ENCODE data around the gene BBX.

The BBX gene

GRCh38 chr3:107813026-107813425, 290.3 kb downstream of the BBX start:
- peak; percentile 62 for ATAC-seq
- no peak for TF ChIP-seq ESRRG (CRISPR knock-in tag; IDR thresholded peaks at IDR 0.05)
- 0 out of 2 replicates have a peak, but pooled peaks have one; percentile 11 for TF ChIP-seq ISL1 (CRISPR knock-in tag; IDR thresholded peaks at IDR 0.05)

- TF ChIP-seq BACH2 (CRISPR knock-in tag; IDR thresholded peaks at IDR 0.05; ENCODE audit: borderline replicate concordance) (no peak), SNAI2 (CRISPR knock-in tag; IDR thresholded peaks at IDR 0.05) (no peak), OSR1 (CRISPR knock-in tag; IDR thresholded peaks at IDR 0.05) (no peak), ARNTL (CRISPR knock-in tag; IDR thresholded peaks at IDR 0.05; ENCODE audit: borderline replicate concordance, low read depth) (no peak), ZC3H10 (CRISPR knock-in tag; IDR thresholded peaks at IDR 0.05) (no peak), CREB5 (CRISPR knock-in tag; IDR thresholded peaks at IDR 0.05; ENCODE audit: low read depth) (no peak), CSRNP3 (CRISPR knock-in tag; IDR thresholded peaks at IDR 0.05) (no peak), ISL1 (CRISPR knock-in tag; IDR thresholded peaks at IDR 0.05) (no peak), ESRRG (CRISPR knock-in tag; IDR thresholded peaks at IDR 0.05) (no peak), ZFP3 (CRISPR knock-in tag; IDR thresholded peaks at IDR 0.05) (no peak), ZFP30 (CRISPR knock-in tag; IDR thresholded peaks at IDR 0.05) (no peak), ZNF70 (CRISPR knock-in tag; IDR thresholded peaks at IDR 0.05) (no peak)
- no peak for ATAC-seq
Observed at GRCh38 chr3:107816107-107816506, 293.3 kb downstream of the BBX start.

GRCh38 chr3:107817076-107817475, 294.3 kb downstream of the BBX start:
- peak; percentile 46 for ATAC-seq
- TF ChIP-seq TOX (CRISPR knock-in tag; IDR thresholded peaks at IDR 0.05; ENCODE audit: borderline replicate concordance) (no peak), ISL1 (CRISPR knock-in tag; IDR thresholded peaks at IDR 0.05) (no peak), POU6F1 (CRISPR knock-in tag; IDR thresholded peaks at IDR 0.05; ENCODE audit: borderline replicate concordance, low read depth) (no peak), CREB5 (CRISPR knock-in tag; IDR thresholded peaks at IDR 0.05; ENCODE audit: low read depth) (no peak), SNAI2 (CRISPR knock-in tag; IDR thresholded peaks at IDR 0.05) (no peak), ZNF8 (CRISPR knock-in tag; IDR thresholded peaks at IDR 0.05) (no peak)

- TF ChIP-seq OSR1 (CRISPR knock-in tag; IDR thresholded peaks at IDR 0.05) (no peak), TSHZ2 (CRISPR knock-in tag; IDR thresholded peaks at IDR 0.05) (no peak), PATZ1 (CRISPR knock-in tag; IDR thresholded peaks at IDR 0.05; ENCODE audit: borderline replicate concordance) (no peak), PPARA (CRISPR knock-in tag; IDR thresholded peaks at IDR 0.05; ENCODE audit: borderline replicate concordance) (no peak), SNAI2 (CRISPR knock-in tag; IDR thresholded peaks at IDR 0.05) (no peak), GLIS3 (CRISPR knock-in tag; IDR thresholded peaks at IDR 0.05) (no peak), CSRNP3 (CRISPR knock-in tag; IDR thresholded peaks at IDR 0.05) (no peak), CREB5 (CRISPR knock-in tag; IDR thresholded peaks at IDR 0.05; ENCODE audit: low read depth) (no peak), ESRRG (CRISPR knock-in tag; IDR thresholded peaks at IDR 0.05) (no peak), BACH2 (CRISPR knock-in tag; IDR thresholded peaks at IDR 0.05; ENCODE audit: borderline replicate concordance) (no peak), TOX (CRISPR knock-in tag; IDR thresholded peaks at IDR 0.05; ENCODE audit: borderline replicate concordance) (no peak)
- ATAC-seq, result no peak
Observed at GRCh38 chr3:107818025-107818424, 295.3 kb downstream of the BBX start.

Measured in SK-N-SH treated with all-trans-retinoic acid at 6 μM for 48 hours (cell line).